HUES6 (cell line): ENCODE measurements around the gene CFC1.
"Not testable (repeated sequence)": the region's sequence is repeated elsewhere in the genome, so short reads cannot be mapped to it uniquely, and the experiment has no call there.

ENCODE experiments used
- H3K27ac ChIP-seq: 2 replicates; pipeline ENCODE4 v1.7.0; 2013; ENCODE audit warnings: low read depth, mild to moderate bottlenecking, low read length, inconsistent platforms
- H3K27me3 ChIP-seq: 2 replicates; pipeline ENCODE4 v1.6.1; 2013; ENCODE audit warnings: low read length; ENCODE audit not compliant: control insufficient read depth, insufficient read depth
- H3K36me3 ChIP-seq: 2 replicates; pipeline ENCODE4 v1.6.1; 2013; ENCODE audit warnings: low read length; ENCODE audit not compliant: control insufficient read depth, insufficient read depth
- H3K4me1 ChIP-seq: 2 replicates; pipeline ENCODE4 v1.6.1; 2013; ENCODE audit warnings: low read length; ENCODE audit not compliant: control insufficient read depth, insufficient read depth
- H3K4me3 ChIP-seq: 2 replicates; pipeline ENCODE4 v1.5.1; 2013; ENCODE audit warnings: low read depth, low read length
- H3K9ac ChIP-seq: one replicate; pipeline ENCODE4 v1.6.1; 2013; ENCODE audit warnings: mild to moderate bottlenecking, low read length
- H3K9me3 ChIP-seq: 2 replicates; pipeline ENCODE4 v1.6.1; 2013; ENCODE audit warnings: low read depth, low read length; ENCODE audit not compliant: control insufficient read depth, insufficient read depth

The CFC1 gene

GRCh38 chr2:130598463-130598862, 912 bp downstream of the CFC1 start:
- H3K4me3 ChIP-seq = not testable (repeated sequence)

GRCh38 chr2:130597994-130598393, 1.4 kb downstream of the CFC1 start:
- not testable (repeated sequence) for H3K4me1 ChIP-seq, H3K9ac ChIP-seq, H3K27ac ChIP-seq, H3K36me3 ChIP-seq, H3K9me3 ChIP-seq, H3K27me3 ChIP-seq, H3K4me3 ChIP-seq

More at GRCh38 chr2:130598463-130598862, 912 bp downstream of the CFC1 start:
- H3K9ac ChIP-seq, H3K36me3 ChIP-seq, H3K27ac ChIP-seq, H3K9me3 ChIP-seq, H3K4me1 ChIP-seq, H3K27me3 ChIP-seq: not testable (repeated sequence)

- not testable (repeated sequence) for H3K9ac ChIP-seq, H3K4me3 ChIP-seq, H3K36me3 ChIP-seq, H3K27ac ChIP-seq, H3K9me3 ChIP-seq, H3K4me1 ChIP-seq, H3K27me3 ChIP-seq
These were observed 2.6 kb downstream of the CFC1 start for GRCh38 chr2:130596757-130597156.

GRCh38 chr2:130594011-130594410, 5.4 kb downstream of the CFC1 start:
- not testable (repeated sequence) for H3K27ac ChIP-seq, H3K36me3 ChIP-seq, H3K4me3 ChIP-seq, H3K4me1 ChIP-seq, H3K9ac ChIP-seq, H3K27me3 ChIP-seq, H3K9me3 ChIP-seq

GRCh38 chr2:130592791-130593414, 6.5 kb downstream of the CFC1 start:
- H3K4me3 ChIP-seq = peak overlapping the region; percentile 40

GRCh38 chr2:130590842-130591359, 8.5 kb downstream of the CFC1 start:
- H3K27me3 ChIP-seq, H3K4me1 ChIP-seq, H3K27ac ChIP-seq, H3K4me3 ChIP-seq, H3K36me3 ChIP-seq, H3K9me3 ChIP-seq, H3K9ac ChIP-seq: not testable (repeated sequence)

More at GRCh38 chr2:130592791-130593414, 6.5 kb downstream of the CFC1 start:
- not testable (repeated sequence) for H3K4me1 ChIP-seq, H3K27me3 ChIP-seq, H3K9me3 ChIP-seq, H3K9ac ChIP-seq, H3K36me3 ChIP-seq, H3K27ac ChIP-seq

- not testable (repeated sequence) for H3K36me3 ChIP-seq, H3K9me3 ChIP-seq, H3K9ac ChIP-seq, H3K27ac ChIP-seq, H3K27me3 ChIP-seq, H3K4me1 ChIP-seq, H3K4me3 ChIP-seq
These were observed 9.1 kb downstream of the CFC1 start for GRCh38 chr2:130590170-130590841.

- H3K27ac ChIP-seq, H3K4me3 ChIP-seq, H3K27me3 ChIP-seq, H3K9ac ChIP-seq, H3K4me1 ChIP-seq, H3K36me3 ChIP-seq, H3K9me3 ChIP-seq: not testable (repeated sequence)
These were observed 10.5 kb downstream of the CFC1 start for GRCh38 chr2:130588688-130589458.

- H3K9me3 ChIP-seq, H3K4me1 ChIP-seq, H3K4me3 ChIP-seq, H3K27ac ChIP-seq, H3K36me3 ChIP-seq, H3K27me3 ChIP-seq, H3K9ac ChIP-seq: not testable (repeated sequence)
These were observed 14.6 kb downstream of the CFC1 start for GRCh38 chr2:130584726-130585125.

- not testable (repeated sequence) for H3K36me3 ChIP-seq, H3K27me3 ChIP-seq, H3K9me3 ChIP-seq, H3K9ac ChIP-seq, H3K4me1 ChIP-seq, H3K27ac ChIP-seq, H3K4me3 ChIP-seq
These were observed 15.8 kb downstream of the CFC1 start for GRCh38 chr2:130583582-130583981.

GRCh38 chr2:130582970-130583369, 16.4 kb downstream of the CFC1 start:
- not testable (repeated sequence) for H3K4me1 ChIP-seq

More at GRCh38 chr2:130582970-130583369, 16.4 kb downstream of the CFC1 start:
- not testable (repeated sequence) for H3K9me3 ChIP-seq, H3K9ac ChIP-seq, H3K27ac ChIP-seq, H3K4me3 ChIP-seq, H3K36me3 ChIP-seq, H3K27me3 ChIP-seq
